22Rv1 (cell line): ENCODE data around the gene DYNC1I1.

Experiments used
- CTCF ChIP-seq: fragments of 450-650 bp; IDR thresholded peaks from 2 replicates; pipeline ENCODE4 v1.5.1; 2017; ENCODE audit warnings: mild to moderate bottlenecking
- ZFX ChIP-seq: fragments of 450-650 bp; IDR thresholded peaks from 2 replicates; pipeline ENCODE4 v1.6.1; 2017; ENCODE audit warnings: antibody characterized with exemption, borderline replicate concordance

- TF ChIP-seq CTCF (no peak), ZFX (no peak)
Observed at GRCh38 chr7:95796617-95797016, 24.3 kb downstream of the DYNC1I1 start.
